Caco-2 (cell line): Measurements from ENCODE around the gene SMOC2. TPM values are rescaled to one million over a fixed set of nuclear protein-coding genes. Genes with fewer than 3 reads are reported as not detected.

Source experiments
- BruUV-seq: library from RNA; stranded (reverse); fragments of 400-500 nt; replicated peaks from 2 replicates; lab custom pipeline; 2021; lab: Mats Ljungman, UMichigan
- CTCF ChIA-PET: fragments of 300-600 bp; sonication (Branson Sonifier 250); formaldehyde crosslinking; loops from one replicate; lab custom pipeline; 2022; ENCODE audit warnings: antibody characterized with exemption; lab: Charles Lee
- POLR2A ChIA-PET: fragments of 300-600 bp; sonication (Branson Sonifier 250); formaldehyde crosslinking; loops from one replicate; lab custom pipeline; 2022; ENCODE audit warnings: antibody characterized with exemption; lab: Charles Lee
- DNase-seq, 2 experiments: peaks; one replicate each; pipeline versions ENCODE4 v3.0.0 to v3.0.0-alpha.2; 2020 to 2022
- H3K27me3 ChIP-seq: replicated peaks from 2 replicates; pipeline ENCODE4 v1.6.0; 2011; ENCODE audit warnings: low read length; ENCODE audit not compliant: control insufficient read depth, insufficient read depth
- H3K36me3 ChIP-seq: 2 replicates; pipeline ENCODE4 v1.5.1; 2011; ENCODE audit warnings: low read length; ENCODE audit not compliant: control insufficient read depth, insufficient read depth
- H3K4me1 ChIP-seq: fragments of 250-450 bp; sonication (Bioruptor Pico); 2 replicates; pipeline ENCODE4 v1.5.1; 2020; ENCODE audit warnings: mild to moderate bottlenecking
- H3K4me3 ChIP-seq: 2 replicates; pipeline ENCODE4 v1.5.1; 2011; ENCODE audit warnings: low read depth, mild to moderate bottlenecking, control low read depth, low read length
- H3K9me3 ChIP-seq: fragments of 250-450 bp; sonication (Bioruptor Pico); 2 replicates; pipeline ENCODE4 v1.5.1; 2020; ENCODE audit warnings: mild to moderate bottlenecking, moderate library complexity
- H3K27ac Mint-ChIP-seq: one replicate; pipeline ENCODE4 v1.8.0; 2022; ENCODE audit warnings: mixed read lengths; ENCODE audit not compliant: unreplicated experiment
- H3K27me3 Mint-ChIP-seq: one replicate; pipeline ENCODE4 v1.8.0; 2022; ENCODE audit warnings: mixed read lengths; ENCODE audit not compliant: insufficient read depth, unreplicated experiment
- H3K36me3 Mint-ChIP-seq: one replicate; pipeline ENCODE4 v1.8.0; 2022; ENCODE audit warnings: mild to moderate bottlenecking, mixed read lengths; ENCODE audit not compliant: insufficient read depth, unreplicated experiment
- H3K4me1 Mint-ChIP-seq: one replicate; pipeline ENCODE4 v1.8.0; 2022; ENCODE audit warnings: low read depth, mixed read lengths; ENCODE audit not compliant: unreplicated experiment
- H3K4me3 Mint-ChIP-seq: one replicate; pipeline ENCODE4 v1.8.0; 2022; ENCODE audit warnings: mild to moderate bottlenecking, moderate library complexity, mixed read lengths; ENCODE audit not compliant: unreplicated experiment
- H3K9me3 Mint-ChIP-seq: one replicate; pipeline ENCODE4 v1.8.0; 2022; ENCODE audit warnings: mixed read lengths; ENCODE audit not compliant: unreplicated experiment
- intact Hi-C: fragments of 100-400 bp; cut with micrococcal nuclease; formaldehyde crosslinking; loops from one replicate; pipeline ENCODE4 v1.10.0; 2022; ENCODE audit not compliant: unreplicated experiment
- total RNA-seq: library from RNA; stranded (reverse); gene quantifications from 2 replicates; pipeline ENCODE4 v1.2.3, GENCODE V29; 2022
- TF ChIP-seq, protein P1 (sequence below), 2 experiments: fragments of 200-600 bp in 1 of 2; IDR thresholded peaks; 1 replicate in 1 of 2; 2 replicates in 1 of 2; pipeline versions ENCODE4 v1.5.1 to v1.8.0; 2011 to 2022; ENCODE audit warnings: antibody characterized with exemption in 1 of 2, control low read depth in 1 of 2, inconsistent platforms in 1 of 2, low read depth in 1 of 2, low read length in 1 of 2, mild to moderate bottlenecking in 1 of 2, moderate library complexity in 1 of 2; ENCODE audit not compliant: insufficient read depth in 1 of 2, severe bottlenecking in 1 of 2, unreplicated experiment in 1 of 2

The SMOC2 gene
- total RNA-seq, 1 experiment from 2014 or later, result 2.8 TPM

DNA sequence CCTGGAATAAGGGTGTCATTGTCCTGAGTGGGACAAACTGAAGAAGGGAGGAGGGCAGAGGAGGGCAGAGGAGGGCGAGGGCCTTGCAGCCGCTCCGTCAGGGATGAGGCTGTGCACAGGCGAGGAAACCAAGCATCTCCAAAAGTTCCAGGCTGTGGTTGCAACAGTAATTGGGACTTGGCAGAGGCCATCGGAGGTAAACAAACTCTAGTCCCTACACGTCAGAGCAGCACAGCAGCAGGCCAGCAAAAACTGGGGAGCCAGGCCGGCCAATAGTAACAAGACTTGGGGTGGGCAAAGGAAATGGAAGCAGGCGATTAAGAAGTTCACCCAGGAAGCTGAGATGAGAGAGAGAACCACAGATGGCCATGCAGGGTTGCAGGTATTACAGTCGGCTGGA lies 142.8 kb downstream of the SMOC2 start:
- Histone ChIP-seq H3K9me3 (no peaks in the 10 kb centered on the region), H3K36me3 (no peaks in the 10 kb centered on the region), H3K27me3 (no peaks in the 10 kb centered on the region), H3K4me3 (no peak overlapping the region), H3K4me1 (no peaks in the 10 kb centered on the region)
- no peaks in the 10 kb centered on the region for H3K4me1 Mint-ChIP-seq
- intact Hi-C loops, result no loop called here
- no peaks in the 10 kb centered on the region for H3K9me3 Mint-ChIP-seq
- no peak overlapping the region for H3K27ac Mint-ChIP-seq
- DNase-seq, result no peak
- no peak overlapping the region for H3K4me3 Mint-ChIP-seq
- H3K27me3 Mint-ChIP-seq, result no peaks in the 10 kb centered on the region
- no TSS peak for BruUV-seq
- ChIA-PET POLR2A (no interaction called here), CTCF (no interaction called here)
- TF ChIP-seq, protein P1, sequence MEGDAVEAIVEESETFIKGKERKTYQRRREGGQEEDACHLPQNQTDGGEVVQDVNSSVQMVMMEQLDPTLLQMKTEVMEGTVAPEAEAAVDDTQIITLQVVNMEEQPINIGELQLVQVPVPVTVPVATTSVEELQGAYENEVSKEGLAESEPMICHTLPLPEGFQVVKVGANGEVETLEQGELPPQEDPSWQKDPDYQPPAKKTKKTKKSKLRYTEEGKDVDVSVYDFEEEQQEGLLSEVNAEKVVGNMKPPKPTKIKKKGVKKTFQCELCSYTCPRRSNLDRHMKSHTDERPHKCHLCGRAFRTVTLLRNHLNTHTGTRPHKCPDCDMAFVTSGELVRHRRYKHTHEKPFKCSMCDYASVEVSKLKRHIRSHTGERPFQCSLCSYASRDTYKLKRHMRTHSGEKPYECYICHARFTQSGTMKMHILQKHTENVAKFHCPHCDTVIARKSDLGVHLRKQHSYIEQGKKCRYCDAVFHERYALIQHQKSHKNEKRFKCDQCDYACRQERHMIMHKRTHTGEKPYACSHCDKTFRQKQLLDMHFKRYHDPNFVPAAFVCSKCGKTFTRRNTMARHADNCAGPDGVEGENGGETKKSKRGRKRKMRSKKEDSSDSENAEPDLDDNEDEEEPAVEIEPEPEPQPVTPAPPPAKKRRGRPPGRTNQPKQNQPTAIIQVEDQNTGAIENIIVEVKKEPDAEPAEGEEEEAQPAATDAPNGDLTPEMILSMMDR (IDR thresholded peaks at IDR 0.05; ENCODE audit: insufficient read depth in 1 of 2, low read depth in 1 of 2, low read length in 1 of 2, severe bottlenecking in 1 of 2, unreplicated experiment in 1 of 2), result no peak
- no peaks in the 10 kb centered on the region for H3K36me3 Mint-ChIP-seq

DNA sequence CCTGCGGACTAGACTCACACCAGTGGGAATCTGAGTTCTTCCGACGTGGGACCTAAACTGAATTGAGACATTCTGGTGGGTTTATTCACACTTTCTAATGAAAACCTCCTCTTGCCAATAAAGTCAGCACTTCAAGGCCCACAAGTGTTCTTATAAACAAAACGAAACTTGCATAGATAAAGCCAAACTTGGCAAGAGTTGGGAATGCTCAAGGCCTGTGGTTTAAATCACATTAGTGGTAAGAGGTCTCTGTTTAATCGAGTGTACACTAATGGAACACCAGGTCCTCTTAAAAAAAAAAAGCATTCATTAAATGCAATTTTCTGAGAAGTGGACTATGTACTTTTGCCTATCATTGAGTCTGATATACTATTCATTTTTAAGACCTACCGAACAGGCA lies 143.3 kb downstream of the SMOC2 start:
- ChIA-PET POLR2A (no interaction called here), CTCF (no interaction called here)

DNA sequence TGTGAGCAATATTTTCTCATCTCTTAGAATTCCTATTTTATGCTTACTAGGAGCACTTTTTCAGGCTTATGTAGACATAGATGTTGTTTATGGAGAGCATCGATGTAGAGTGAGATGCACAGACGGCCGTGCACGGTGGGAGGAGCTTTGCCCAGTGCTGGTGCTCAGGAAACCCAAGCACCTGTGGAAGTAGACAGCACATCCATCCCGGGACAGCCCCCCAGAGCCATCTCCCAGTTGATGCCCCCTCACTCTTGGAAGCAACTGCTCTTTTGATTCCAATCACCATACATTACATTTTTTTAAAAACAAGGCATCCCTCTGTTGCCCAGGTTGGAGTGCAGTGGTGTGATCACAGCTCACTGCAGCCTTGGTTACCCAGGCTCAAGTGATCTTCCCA lies 143.7 kb downstream of the SMOC2 start:
- TF ChIP-seq, protein P1 (IDR thresholded peaks at IDR 0.05; ENCODE audit: insufficient read depth in 1 of 2, low read depth in 1 of 2, low read length in 1 of 2, severe bottlenecking in 1 of 2, unreplicated experiment in 1 of 2), result no peak

More for the DNA sequence above, 143.3 kb downstream of the SMOC2 start:
- no peaks in the 10 kb centered on the region for H3K4me1 ChIP-seq
- H3K9me3 ChIP-seq, result no peaks in the 10 kb centered on the region
- intact Hi-C loops, result no loop called here
- H3K27me3 ChIP-seq, result no peaks in the 10 kb centered on the region
- DNase-seq, result no peak
- Mint-ChIP-seq H3K27me3 (no peaks in the 10 kb centered on the region), H3K4me1 (no peaks in the 10 kb centered on the region), H3K9me3 (no peaks in the 10 kb centered on the region), H3K27ac (no peak overlapping the region), H3K4me3 (no peak overlapping the region), H3K36me3 (no peaks in the 10 kb centered on the region)
- no peaks in the 10 kb centered on the region for H3K36me3 ChIP-seq
- TF ChIP-seq, protein P1 (IDR thresholded peaks at IDR 0.05; ENCODE audit: insufficient read depth in 1 of 2, low read depth in 1 of 2, low read length in 1 of 2, severe bottlenecking in 1 of 2, unreplicated experiment in 1 of 2), result no peak
- BruUV-seq, result no TSS peak
- no peak overlapping the region for H3K4me3 ChIP-seq

More for the DNA sequence above, 143.7 kb downstream of the SMOC2 start:
- BruUV-seq, result no TSS peak
- H3K4me1 Mint-ChIP-seq, result no peaks in the 10 kb centered on the region
- no peak overlapping the region for H3K4me3 Mint-ChIP-seq
- H3K27ac Mint-ChIP-seq, result no peak overlapping the region
- ChIA-PET POLR2A (no interaction called here), CTCF (no interaction called here)
- Histone ChIP-seq H3K27me3 (no peaks in the 10 kb centered on the region), H3K9me3 (no peaks in the 10 kb centered on the region), H3K4me3 (no peak overlapping the region), H3K36me3 (no peaks in the 10 kb centered on the region), H3K4me1 (no peaks in the 10 kb centered on the region)
- H3K27me3 Mint-ChIP-seq, result no peaks in the 10 kb centered on the region
- no peaks in the 10 kb centered on the region for H3K36me3 Mint-ChIP-seq
- no peak for DNase-seq
- intact Hi-C loops, result no loop called here
- no peaks in the 10 kb centered on the region for H3K9me3 Mint-ChIP-seq
